ENCODE data around the gene CLIC1.

Gene CLIC1

GRCh38 chr6:31768363-31769257 is 32.3 kb upstream of the CLIC1 start:
- DNase-seq = peak; percentile 72 to 90 (median 83)

GRCh38 chr6:31767096-31767645 is 30.8 kb upstream of the CLIC1 start:
- DNase-seq = peak in 3 of 4 experiments; percentile 14 to 34 (median 27)

- DNase-seq = no peak
Observed at GRCh38 chr6:31765910-31766794, 29.8 kb upstream of the CLIC1 start.

- DNase-seq = no peak
Observed at GRCh38 chr6:31765559-31765909, 29.2 kb upstream of the CLIC1 start.

- DNase-seq = no peak
Observed at GRCh38 chr6:31764198-31764597, 27.9 kb upstream of the CLIC1 start.

- no peak for DNase-seq
Observed at GRCh38 chr6:31763619-31763940, 27.2 kb upstream of the CLIC1 start.

- no peak for DNase-seq
Observed at GRCh38 chr6:31762878-31763618, 26.7 kb upstream of the CLIC1 start.

GRCh38 chr6:31762356-31762755 is 26.0 kb upstream of the CLIC1 start, which contains the start of gene SAPCD1:
SAPCD1 (plus strand) TSS chr6:31762656; CDS start chr6:31763055, 399 bp downstream.
- no peak for DNase-seq

GRCh38 chr6:31761343-31761742 is 25.0 kb upstream of the CLIC1 start:
- no peak for DNase-seq

- DNase-seq = no peak
Observed at GRCh38 chr6:31760790-31761189, 24.5 kb upstream of the CLIC1 start.

GRCh38 chr6:31758281-31758680 is 22.0 kb upstream of the CLIC1 start:
- DNase-seq = no peak

GRCh38 chr6:31752739-31753319 is 16.5 kb upstream of the CLIC1 start:
- DNase-seq = no peak

- DNase-seq = no peak
Observed at GRCh38 chr6:31750411-31751022, 14.2 kb upstream of the CLIC1 start.

GRCh38 chr6:31749301-31750036 is 13.1 kb upstream of the CLIC1 start:
- DNase-seq = no peak

GRCh38 chr6:31744422-31744821 is 8.1 kb upstream of the CLIC1 start:
- no peak for DNase-seq

- no peak for DNase-seq
Observed at GRCh38 chr6:31742894-31743293, 6.6 kb upstream of the CLIC1 start.

GRCh38 chr6:31741815-31742214 is 5.5 kb upstream of the CLIC1 start:
- DNase-seq = no peak

- DNase-seq = peak; percentile 62 to 83 (median 78)
Observed at GRCh38 chr6:31740397-31741223, 4.3 kb upstream of the CLIC1 start.

- DNase-seq = peak; percentile 99 to 100 (median 99)
Observed at GRCh38 chr6:31739639-31740396, 3.5 kb upstream of the CLIC1 start, which contains the start of gene MSH5. MSH5 (plus strand) TSS chr6:31740005; CDS start chr6:31740467, 462 bp downstream.
